SK-N-SH (cell line): ENCODE data around the gene CBLIF. TPM values are rescaled to one million over a fixed set of nuclear protein-coding genes. Genes with fewer than 3 reads are reported as not detected.

Source experiments
- CTCF ChIA-PET: fragments of 300-600, 350-600 bp; formaldehyde crosslinking; extraction: SDS; loops from one replicate; lab custom pipeline; 2021; lab: Yijun Ruan, JAX
- POLR2A ChIA-PET: fragments of 350-600 bp; sonication (Branson Sonifier 250); formaldehyde crosslinking; extraction: SDS; loops from one replicate; lab custom pipeline; 2020; ENCODE audit warnings: antibody characterized with exemption, inconsistent platforms; lab: Yijun Ruan, JAX
- DNase-seq: peaks from one replicate; pipeline ENCODE4 v3.0.0; 2012
- H2AFZ ChIP-seq: fragments of 200-600 bp; sonication (generic); 2 replicates; pipeline ENCODE4 v1.8.1; 2016; ENCODE audit warnings: antibody characterized with exemption, mild to moderate bottlenecking, low read depth
- H3F3A ChIP-seq: fragments of 200-600 bp; sonication (generic); replicated peaks from 2 replicates; pipeline ENCODE3; 2016; ENCODE audit warnings: antibody characterized with exemption, mild to moderate bottlenecking; ENCODE audit not compliant: insufficient read depth
- H3K27ac ChIP-seq, 2 experiments: fragments of 200-500 bp in 1 of 2; fragments of 200-600 bp in 1 of 2; sonication (Bioruptor generic) in 1 of 2; sonication (generic), shearing (Covaris generic) in 1 of 2; 2 replicates each; pipeline versions ENCODE4 v1.5.1 to v1.6.1; 2014 to 2016; ENCODE audit warnings: low read depth in 2 of 2, inconsistent platforms in 1 of 2, low read length in 1 of 2, mild to moderate bottlenecking in 1 of 2, mixed read lengths in 1 of 2
- H3K27me3 ChIP-seq: fragments of 200-600 bp; sonication (generic), shearing (Covaris generic); 2 replicates; pipeline ENCODE4 v1.6.1; 2016; ENCODE audit warnings: mixed run types; ENCODE audit not compliant: insufficient read depth
- H3K36me3 ChIP-seq, 2 experiments: fragments of 200-500 bp in 1 of 2; fragments of 200-600 bp in 1 of 2; sonication (Bioruptor generic) in 1 of 2; sonication (generic) in 1 of 2; replicated peaks in 1 of 2; 2 replicates each; pipeline versions ENCODE3 to v1.5.1; 2014 to 2016; ENCODE audit warnings: low read length in 1 of 2, mild to moderate bottlenecking in 1 of 2; ENCODE audit not compliant: insufficient read depth in 2 of 2, control insufficient read depth in 1 of 2
- H3K4me1 ChIP-seq, 2 experiments: fragments of 200-500 bp in 1 of 2; fragments of 200-600 bp in 1 of 2; sonication (Bioruptor generic) in 1 of 2; sonication (generic), shearing (Covaris generic) in 1 of 2; 2 replicates each; pipeline versions ENCODE4 v1.5.1 to v1.6.1; 2014 to 2016; ENCODE audit warnings: low read depth in 1 of 2, low read length in 1 of 2, mixed run types in 1 of 2; ENCODE audit not compliant: insufficient read depth in 2 of 2, control insufficient read depth in 1 of 2
- H3K4me2 ChIP-seq: fragments of 200-600 bp; sonication (generic), shearing (Covaris generic); 2 replicates; pipeline ENCODE4 v1.6.1; 2017; ENCODE audit warnings: mixed run types
- H3K4me3 ChIP-seq, 2 experiments: fragments of 200-500 bp in 1 of 2; fragments of 200-600 bp in 1 of 2; sonication (Bioruptor generic) in 1 of 2; sonication (generic), shearing (Covaris generic) in 1 of 2; 2 replicates each; pipeline versions ENCODE4 v1.5.1 to v1.8.1; 2014 to 2016; ENCODE audit warnings: low read depth in 2 of 2, inconsistent platforms in 1 of 2, low read length in 1 of 2, mild to moderate bottlenecking in 1 of 2, mixed read lengths in 1 of 2, moderate library complexity in 1 of 2
- H3K79me2 ChIP-seq: fragments of 200-600 bp; sonication (generic); 2 replicates; pipeline ENCODE4 v1.8.1; 2017; ENCODE audit warnings: mild to moderate bottlenecking; ENCODE audit not compliant: insufficient read depth
- H3K9ac ChIP-seq: fragments of 200-600 bp; sonication (generic); 2 replicates; pipeline ENCODE4 v1.6.1; 2017; ENCODE audit warnings: mixed run types
- H3K9me2 ChIP-seq: fragments of 200-600 bp; sonication (generic); 2 replicates; pipeline ENCODE4 v1.6.1; 2017; ENCODE audit warnings: mixed run types
- H3K9me3 ChIP-seq: fragments of 200-600 bp; sonication (generic); 2 replicates; pipeline ENCODE4 v1.6.1; 2017; ENCODE audit warnings: mixed run types, mild to moderate bottlenecking, moderate library complexity
- H4K20me1 ChIP-seq: fragments of 200-600 bp; sonication (generic); 2 replicates; pipeline ENCODE4 v1.6.1; 2017; ENCODE audit warnings: mild to moderate bottlenecking, mixed run types; ENCODE audit not compliant: insufficient read depth
- CHD2 ChIP-seq: fragments of 150-350 bp; IDR thresholded peaks from 2 replicates; pipeline ENCODE4 v1.6.1; 2018; ENCODE audit warnings: low read length; ENCODE audit not compliant: partially characterized antibody
- CTCF ChIP-seq: fragments of 200-600 bp; sonication (generic); IDR thresholded peaks from 2 replicates; pipeline ENCODE4 v1.6.1; 2017; ENCODE audit warnings: antibody characterized with exemption, mild to moderate bottlenecking, moderate library complexity
- ELF1 ChIP-seq: IDR thresholded peaks from 2 replicates; pipeline ENCODE4 v1.4.0; 2012
- EZH2phosphoT487 ChIP-seq: fragments of 200-600 bp; sonication (generic); IDR thresholded peaks from 2 replicates; pipeline ENCODE4 v1.6.1; 2017; ENCODE audit warnings: low read depth, mixed run types, mild to moderate bottlenecking, antibody characterized with exemption, moderate library complexity, borderline replicate concordance
- FOXJ3 ChIP-seq: sonication (generic); formaldehyde crosslinking; IDR thresholded peaks from 2 replicates; pipeline ENCODE4 v1.5.1; 2020; ENCODE audit warnings: mild to moderate bottlenecking, missing genetic modification reagents
- GABPA ChIP-seq: IDR thresholded peaks from 2 replicates; pipeline ENCODE4 v1.4.0; 2012; ENCODE audit warnings: low read depth, mild to moderate bottlenecking
- MEF2A ChIP-seq: IDR thresholded peaks from 2 replicates; pipeline ENCODE4 v1.4.0; 2012; ENCODE audit warnings: low read depth, borderline replicate concordance
- MXI1 ChIP-seq: IDR thresholded peaks from 2 replicates; pipeline ENCODE4 v1.6.1; 2012; ENCODE audit warnings: mild to moderate bottlenecking, low read depth, low read length, improper control_type of control experiment
- NFIC ChIP-seq: IDR thresholded peaks from 2 replicates; pipeline ENCODE4 v1.4.0; 2012; ENCODE audit warnings: borderline replicate concordance
- RAD21 ChIP-seq: IDR thresholded peaks from 2 replicates; pipeline ENCODE4 v1.6.1; 2012; ENCODE audit warnings: mild to moderate bottlenecking, low read length
- REST ChIP-seq: IDR thresholded peaks from 2 replicates; pipeline ENCODE4 v1.6.1; 2012; ENCODE audit warnings: mild to moderate bottlenecking, low read depth, low read length, moderate library complexity
- TAF1 ChIP-seq: IDR thresholded peaks from 2 replicates; pipeline ENCODE4 v1.6.1; 2012; ENCODE audit warnings: low read depth, mild to moderate bottlenecking, low read length, moderate library complexity, borderline replicate concordance
- TCF12 ChIP-seq: IDR thresholded peaks from 2 replicates; pipeline ENCODE4 v1.4.0; 2012
- TEAD4 ChIP-seq: IDR thresholded peaks from 2 replicates; pipeline ENCODE4 v1.4.0; 2012; ENCODE audit warnings: mild to moderate bottlenecking, borderline replicate concordance; ENCODE audit not compliant: insufficient read depth
- ZBTB33 ChIP-seq: IDR thresholded peaks from 2 replicates; pipeline ENCODE4 v1.4.0; 2012; ENCODE audit warnings: low read depth, borderline replicate concordance
- WGBS: methylation state at CpG from one replicate; pipeline ENCODE4 v1.1.6; 2017; ENCODE audit warnings: low lambda C conversion rate; 5-methylcytosine and 5-hydroxymethylcytosine counted together
- polyA plus RNA-seq, 3 experiments: library from polyadenylated mRNA; depleted of rRNA; stranded (reverse); fragments of >200 nt; gene quantifications; 2 replicates each; pipeline ENCODE4 v1.2.3, GENCODE V29; 2012

Gene CBLIF
- polyA plus RNA-seq, 1 of the 3 experiments (the other 2 are of a cell fraction) = not detected

- H3K9me3 ChIP-seq = no peaks in the 10 kb centered on the region
- peaks cover 2 to 28% of the 10 kb centered on the region in 2 experiments; a peak in 3 of 4 replicates for H3K4me1 ChIP-seq
- CTCF ChIA-PET = interaction anchor here (0.7 kb wide), 1 partner anchor 18 kb away, joined by 3 read pairs; no protein-coding TSS in a partner anchor
- no peak overlapping the region for H3K9ac ChIP-seq
- H4K20me1 ChIP-seq = 0 out of 2 replicates have a peak, but pooled peaks cover 3% of the 10 kb centered on the region
- DNase-seq = no peak
- 79% methylated on average over 4 of the region's 4 CpGs for WGBS
- H3K9me2 ChIP-seq = no peaks in the 10 kb centered on the region
- H3K79me2 ChIP-seq = peaks cover 20% of the 10 kb centered on the region; the same call in 1 of the 2 replicates
- H3K36me3 ChIP-seq = peaks cover under 1 to 33% of the 10 kb centered on the region in 2 experiments
- no peak overlapping the region for H3K4me3 ChIP-seq
- peaks cover 23% of the 10 kb centered on the region for H3F3A ChIP-seq
- H3K27me3 ChIP-seq = no peaks in the 10 kb centered on the region
- TF ChIP-seq TCF12 = no peak
- TF ChIP-seq GABPA = no peak
- TF ChIP-seq TEAD4 = no peak
- TF ChIP-seq CHD2 = no peak
- no peak for TF ChIP-seq CTCF
- no peak for TF ChIP-seq TAF1
- TF ChIP-seq ELF1 = no peak
- no peak overlapping the region for H3K4me2 ChIP-seq
- POLR2A ChIA-PET = no interaction called here
- H3K27ac ChIP-seq = no peak overlapping the region
- no peak overlapping the region for H2AFZ ChIP-seq
Observed at GRCh38 chr11:59783632-59784090, 61.6 kb downstream of the CBLIF start.

- 84% methylated on average over 2 of the region's 2 CpGs for WGBS
- Histone ChIP-seq H3K79me2 (peaks cover 20% of the 10 kb centered on the region; the same call in 1 of the 2 replicates), H3K4me1 (peaks cover 0 to 16% of the 10 kb centered on the region in 2 experiments; a peak in 3 of 4 replicates), H3F3A (peaks cover 14% of the 10 kb centered on the region)
- CTCF ChIA-PET = interaction anchor here (1.2 kb wide), 1 partner anchor 11 kb away, joined by 3 read pairs; no protein-coding TSS in a partner anchor
- no peak for TF ChIP-seq TAF1
- TF ChIP-seq RAD21 = no peak
- no peak for TF ChIP-seq EZH2phosphoT487
- no peak for TF ChIP-seq MEF2A
- no peak for TF ChIP-seq ZBTB33
- TF ChIP-seq CTCF = no peak
- TF ChIP-seq NFIC = no peak
- no peak for TF ChIP-seq REST
- TF ChIP-seq MXI1 = no peak
- TF ChIP-seq FOXJ3 (CRISPR knock-in tag) = no peak
- TF ChIP-seq, all 33 proteins: peak for 0
- H3K27me3 ChIP-seq = no peaks in the 10 kb centered on the region
- DNase-seq = no peak
- no peaks in the 10 kb centered on the region for H3K9me3 ChIP-seq
- H3K27ac ChIP-seq = no peak overlapping the region
- H2AFZ ChIP-seq = no peak overlapping the region
- POLR2A ChIA-PET = no interaction called here
- H3K36me3 ChIP-seq = peaks cover 0 to 31% of the 10 kb centered on the region in 2 experiments
- peaks cover 7% of the 10 kb centered on the region; the same call in 1 of the 2 replicates for H4K20me1 ChIP-seq
- no peak overlapping the region for H3K4me3 ChIP-seq
- H3K4me2 ChIP-seq = no peak overlapping the region
- no peak overlapping the region for H3K9ac ChIP-seq
- H3K9me2 ChIP-seq = no peaks in the 10 kb centered on the region
Observed at GRCh38 chr11:59782080-59782479, 63.2 kb downstream of the CBLIF start.
